Right lobe of liver (tissue), 4 donors: ENCODE results near the gene ARMH4.

Source experiments
- POLR2A ChIP-seq: fragments of 450-650 bp; IDR thresholded peaks from one replicate; pipeline ENCODE4 v1.6.1; 2017; ENCODE audit warnings: antibody characterized with exemption, mild to moderate bottlenecking
- TF ChIP-seq, protein P1 (sequence below), 4 donors: fragments of 200-600 bp in 3 of 4; fragments of 450-650 bp in 1 of 4; IDR thresholded peaks; one replicate each; pipeline versions ENCODE4 v1.5.1 to v1.8.0; 2016 to 2022; ENCODE audit warnings: antibody characterized with exemption in 4 of 4, mild to moderate bottlenecking in 2 of 4
- donor health status: DM: no; HTN: no; CAD: no.
- donor health status: DM: no; HTN: no; CAD: no.
- donor health status: DM: no; HTN: yes; CAD: no.

DNA sequence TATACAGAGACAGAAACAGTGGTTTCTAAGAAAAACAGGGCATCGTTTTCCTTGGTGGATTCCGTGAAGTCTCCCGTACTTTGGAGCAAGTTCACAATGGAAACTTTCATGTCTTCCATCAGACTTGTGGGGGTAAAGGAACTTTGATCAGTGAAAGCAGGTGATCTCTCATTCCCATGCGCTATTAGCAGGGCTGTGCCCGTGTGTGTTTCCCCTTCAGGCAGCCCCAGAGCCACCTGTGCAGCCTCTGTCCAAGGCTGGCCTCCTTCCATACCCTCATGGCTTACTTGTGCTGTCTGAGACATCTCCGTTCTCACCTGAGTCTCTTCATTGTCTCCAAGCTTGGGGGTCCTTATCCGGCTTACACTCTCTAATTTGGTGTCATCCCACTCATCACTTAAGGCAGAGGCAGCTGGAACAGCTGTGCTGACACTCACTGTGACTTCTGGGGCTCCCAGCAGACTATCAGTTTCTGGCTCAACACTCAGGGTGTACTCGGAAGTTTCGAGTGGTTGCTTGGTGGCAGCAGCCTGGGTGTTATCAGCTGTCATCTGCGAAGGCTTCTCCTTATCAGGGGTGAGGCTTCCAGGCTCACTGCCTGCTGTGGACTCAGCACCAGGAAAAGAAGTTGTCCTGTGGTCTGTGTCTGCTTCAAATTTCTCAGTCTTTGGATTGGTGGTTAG is 13.8 kb downstream of the ARMH4 start:
- no peak for TF ChIP-seq POLR2A
- TF ChIP-seq, protein P1, sequence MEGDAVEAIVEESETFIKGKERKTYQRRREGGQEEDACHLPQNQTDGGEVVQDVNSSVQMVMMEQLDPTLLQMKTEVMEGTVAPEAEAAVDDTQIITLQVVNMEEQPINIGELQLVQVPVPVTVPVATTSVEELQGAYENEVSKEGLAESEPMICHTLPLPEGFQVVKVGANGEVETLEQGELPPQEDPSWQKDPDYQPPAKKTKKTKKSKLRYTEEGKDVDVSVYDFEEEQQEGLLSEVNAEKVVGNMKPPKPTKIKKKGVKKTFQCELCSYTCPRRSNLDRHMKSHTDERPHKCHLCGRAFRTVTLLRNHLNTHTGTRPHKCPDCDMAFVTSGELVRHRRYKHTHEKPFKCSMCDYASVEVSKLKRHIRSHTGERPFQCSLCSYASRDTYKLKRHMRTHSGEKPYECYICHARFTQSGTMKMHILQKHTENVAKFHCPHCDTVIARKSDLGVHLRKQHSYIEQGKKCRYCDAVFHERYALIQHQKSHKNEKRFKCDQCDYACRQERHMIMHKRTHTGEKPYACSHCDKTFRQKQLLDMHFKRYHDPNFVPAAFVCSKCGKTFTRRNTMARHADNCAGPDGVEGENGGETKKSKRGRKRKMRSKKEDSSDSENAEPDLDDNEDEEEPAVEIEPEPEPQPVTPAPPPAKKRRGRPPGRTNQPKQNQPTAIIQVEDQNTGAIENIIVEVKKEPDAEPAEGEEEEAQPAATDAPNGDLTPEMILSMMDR (IDR thresholded peaks at IDR 0.05) = no peak
